Common myeloid progenitor, CD34-positive (primary cell): ENCODE results near the gene AIPL1.

Source experiments
- CTCF ChIA-PET: fragments of 350-600 bp; sonication (Branson Sonifier 250); formaldehyde crosslinking; loops from one replicate; lab custom pipeline; 2021; ENCODE audit warnings: antibody characterized with exemption; lab: Charles Lee
- POLR2A ChIA-PET: fragments of 350-600 bp; sonication (Branson Sonifier 250); formaldehyde crosslinking; loops from one replicate; lab custom pipeline; 2021; ENCODE audit warnings: antibody characterized with exemption; lab: Charles Lee
- DNase-seq, 3 donors: peaks; one replicate each; pipeline versions ENCODE4 v3.0.0 to v3.0.0-alpha.2; 2013
- H3K27ac ChIP-seq, 2 experiments: 1 replicate in 1 of 2; 2 replicates in 1 of 2; pipeline ENCODE4 v1.7.0; 2013; ENCODE audit warnings: inconsistent platforms in 2 of 2, low read length in 2 of 2, mild to moderate bottlenecking in 2 of 2, low read depth in 1 of 2, moderate library complexity in 1 of 2; ENCODE audit not compliant: severe bottlenecking in 2 of 2, insufficient read depth in 1 of 2, poor library complexity in 1 of 2
- H3K27me3 ChIP-seq, 5 experiments: replicated peaks in 2 of 5; 1 replicate in 3 of 5; 2 replicates in 2 of 5; pipeline versions ENCODE4 v1.6.1 to v1.7.0; 2013; ENCODE audit warnings: low read length in 4 of 5, mild to moderate bottlenecking in 2 of 5, moderate library complexity in 2 of 5, inconsistent platforms in 1 of 5; ENCODE audit not compliant: insufficient read depth in 5 of 5, control insufficient read depth in 4 of 5
- H3K36me3 ChIP-seq, 4 experiments: 1 replicate in 2 of 4; 2 replicates in 2 of 4; pipeline versions ENCODE4 v1.6.1 to v1.7.0; 2013; ENCODE audit warnings: low read length in 3 of 4, control low read depth in 1 of 4, mild to moderate bottlenecking in 1 of 4; ENCODE audit not compliant: control insufficient read depth in 4 of 4, insufficient read depth in 4 of 4
- H3K4me1 ChIP-seq, 4 experiments: 1 replicate in 3 of 4; 2 replicates in 1 of 4; pipeline versions ENCODE4 v1.6.1 to v1.7.1; 2013; ENCODE audit warnings: low read length in 3 of 4, mild to moderate bottlenecking in 3 of 4, control low read depth in 1 of 4, inconsistent platforms in 1 of 4, moderate library complexity in 1 of 4; ENCODE audit not compliant: control insufficient read depth in 4 of 4, insufficient read depth in 4 of 4; ENCODE audit errors: control extremely low read depth in 1 of 4
- H3K4me3 ChIP-seq, 7 experiments: 1 replicate in 4 of 7; 2 replicates in 3 of 7; pipeline versions ENCODE4 v1.5.1 to v1.7.0; 2013; ENCODE audit warnings: mild to moderate bottlenecking in 7 of 7, low read length in 6 of 7, moderate library complexity in 6 of 7, inconsistent platforms in 2 of 7, low read depth in 2 of 7, control low read depth in 1 of 7; ENCODE audit not compliant: insufficient read depth in 4 of 7, control insufficient read depth in 1 of 7; ENCODE audit errors: extremely low read depth in 1 of 7
- H3K9me3 ChIP-seq, 5 experiments: 1 replicate in 4 of 5; 2 replicates in 1 of 5; pipeline versions ENCODE4 v1.6.1 to v1.7.1; 2013; ENCODE audit warnings: low read length in 4 of 5, mild to moderate bottlenecking in 2 of 5, inconsistent platforms in 1 of 5, low read depth in 1 of 5, moderate library complexity in 1 of 5; ENCODE audit not compliant: control insufficient read depth in 4 of 5, insufficient read depth in 2 of 5; ENCODE audit errors: control extremely low read depth in 1 of 5
- WGBS: methylation state at CpG from one replicate; pipeline ENCODE4 v1.1.5; 2013; ENCODE audit not compliant: insufficient coverage; 5-methylcytosine and 5-hydroxymethylcytosine counted together

The AIPL1 gene

GRCh38 chr17:6427279-6427781 is 7.6 kb downstream of the AIPL1 start:
- Histone ChIP-seq H3K36me3 (no peaks in the 10 kb centered on the region), H3K9me3 (peaks cover 2 to 17% (median 3%) of the 10 kb centered on the region in 5 experiments), H3K27me3 (peaks cover 0 to 21% (median 8%) of the 10 kb centered on the region in 5 experiments), H3K4me1 (peaks cover 0 to 19% (median 15%) of the 10 kb centered on the region in 4 experiments), H3K4me3 (peak overlapping the region in 1 of 7 experiments; percentile 2), H3K27ac (no peak overlapping the region)
- WGBS = 0% methylated on average over 3 of the region's 7 CpGs
- ChIA-PET POLR2A (no interaction called here), CTCF (interaction anchor here (1.0 kb wide), 1 partner anchor 21 kb away, joined by 3 read pairs; no protein-coding TSS in a partner anchor)
- peak; percentile 86 to 95 (median 93) for DNase-seq

DNA sequence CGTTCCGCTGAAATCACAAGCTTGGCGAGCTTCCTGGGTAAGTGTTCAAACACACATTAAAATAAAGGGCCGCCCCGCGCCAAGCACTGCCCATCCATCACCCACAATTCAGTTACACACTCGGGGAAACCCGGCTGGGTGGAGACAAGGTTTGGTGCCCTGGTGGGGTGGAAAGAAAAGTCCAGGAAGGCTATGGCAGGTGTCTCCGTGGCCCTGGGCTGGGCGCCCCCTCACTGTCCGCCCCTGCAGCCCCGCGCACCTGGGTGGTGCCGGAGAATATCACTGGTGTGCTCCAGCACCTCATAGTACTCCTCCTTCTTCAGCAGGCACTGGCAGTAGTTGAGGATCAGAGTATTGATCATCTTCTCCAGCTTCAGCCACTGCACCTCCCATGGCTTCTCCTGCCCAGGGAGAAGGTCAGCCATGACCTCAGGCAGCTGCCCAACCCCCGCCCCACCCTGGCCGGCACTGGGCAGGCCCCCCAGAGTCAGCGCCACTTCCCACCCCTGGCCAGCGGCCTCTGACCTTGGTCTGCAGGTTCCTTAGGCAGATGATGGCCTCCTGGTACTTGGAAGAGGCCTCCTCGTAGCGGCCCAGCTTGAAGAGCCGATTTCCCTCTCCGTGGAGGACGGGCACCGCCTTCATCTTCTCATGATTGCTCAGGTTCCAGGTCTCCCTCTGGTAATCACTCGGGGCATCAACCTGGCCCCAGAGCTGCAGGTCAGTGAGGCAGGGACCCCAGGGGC is 8.4 kb downstream of the AIPL1 start:
- no peak for DNase-seq
- WGBS = 96% methylated on average over 19 of the region's 25 CpGs
- Histone ChIP-seq H3K27me3 (peaks cover 0 to 18% (median 9%) of the 10 kb centered on the region in 5 experiments), H3K9me3 (peaks cover under 1 to 12% (median 3%) of the 10 kb centered on the region in 5 experiments), H3K36me3 (no peaks in the 10 kb centered on the region), H3K27ac (no peak overlapping the region), H3K4me1 (peaks cover 0 to 19% (median 15%) of the 10 kb centered on the region in 4 experiments), H3K4me3 (peak overlapping the region in 1 of 7 experiments; percentile 7)
- CTCF ChIA-PET = interaction anchor here (0.6 kb wide), 1 partner anchor 1018 kb away, joined by 3 read pairs; the partner anchor contains the start of gene CHRNB1
- POLR2A ChIA-PET = no interaction called here

- H3K27ac ChIP-seq = no peak overlapping the region
- H3K36me3 ChIP-seq = no peaks in the 10 kb centered on the region
- H3K4me1 ChIP-seq = peaks cover 0 to 19% (median 15%) of the 10 kb centered on the region in 4 experiments
- WGBS = 97% methylated on average over 16 of the region's 18 CpGs
- CTCF ChIA-PET = interaction anchor here (1.6 to 2.0 kb wide), 2 partner anchors 10 to 12 kb away, joined by 6 to 8 read pairs; partner anchors contain the start of gene AIPL1
- peaks cover 0 to 27% (median 9%) of the 10 kb centered on the region in 5 experiments for H3K27me3 ChIP-seq
- H3K4me3 ChIP-seq = no peak overlapping the region
- DNase-seq = no peak
- POLR2A ChIA-PET = no interaction called here
- peaks cover 0 to 2% (median 0%) of the 10 kb centered on the region in 5 experiments for H3K9me3 ChIP-seq
These were observed 9.5 kb downstream of the AIPL1 start for GRCh38 chr17:6425407-6425806.

DNA sequence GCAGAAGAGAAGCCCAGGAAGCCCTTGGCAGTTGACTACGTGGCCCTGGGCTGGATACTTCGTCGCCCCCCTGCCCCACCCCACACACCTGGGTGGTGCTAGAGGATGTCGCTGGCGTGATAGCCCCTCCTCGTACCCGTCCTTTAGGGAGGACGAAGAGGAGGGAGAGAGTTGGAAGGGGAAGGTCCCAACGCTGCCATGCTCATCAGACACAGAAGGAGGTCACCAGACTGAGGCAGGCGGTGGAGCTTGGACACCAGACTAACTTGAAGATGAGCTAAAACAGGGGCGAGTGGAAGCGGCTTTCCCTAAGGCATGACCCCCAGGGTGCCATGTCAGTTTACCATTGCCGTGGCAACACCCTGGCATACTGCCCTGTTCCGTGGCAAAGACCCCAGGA is 11.0 kb downstream of the AIPL1 start:
- Histone ChIP-seq H3K4me3 (no peak overlapping the region), H3K36me3 (no peaks in the 10 kb centered on the region), H3K9me3 (no peaks in the 10 kb centered on the region), H3K27me3 (peaks cover 0 to 30% (median 5%) of the 10 kb centered on the region in 5 experiments), H3K27ac (no peak overlapping the region), H3K4me1 (peaks cover 0 to 19% (median 15%) of the 10 kb centered on the region in 4 experiments)
- WGBS = 87% methylated on average over 10 of the region's 14 CpGs
- ChIA-PET POLR2A (interaction anchor here (0.8 kb wide), 1 partner anchor 98 kb away, joined by 3 read pairs; no protein-coding TSS in a partner anchor), CTCF (interaction anchor here (0.8 to 2.7 kb wide), 6 partner anchors 9 to 836 kb away, joined by 3 to 8 read pairs (median 5); partner anchors contain the start of gene AIPL1)
- no peak for DNase-seq

GRCh38 chr17:6422654-6423241 is 12.2 kb downstream of the AIPL1 start:
- Histone ChIP-seq H3K36me3 (no peaks in the 10 kb centered on the region), H3K9me3 (no peaks in the 10 kb centered on the region), H3K4me1 (peaks cover 0 to 12% (median 10%) of the 10 kb centered on the region in 4 experiments), H3K27ac (no peak overlapping the region), H3K4me3 (no peak overlapping the region), H3K27me3 (peaks cover 0 to 29% (median 5%) of the 10 kb centered on the region in 5 experiments)
- WGBS = 81% methylated on average over 12 of the region's 13 CpGs
- CTCF ChIA-PET = interaction anchor here (1.0 to 3.4 kb wide), 6 partner anchors 9 to 835 kb away, joined by 3 to 15 read pairs (median 6); no protein-coding TSS in a partner anchor
- POLR2A ChIA-PET = interaction anchor here (1.0 kb wide), 1 partner anchor 13 kb away, joined by 3 read pairs; no protein-coding TSS in a partner anchor
- DNase-seq = no peak

- CTCF ChIA-PET = interaction anchor here (1.0 to 3.4 kb wide), 6 partner anchors 10 to 834 kb away, joined by 3 to 15 read pairs (median 6); no protein-coding TSS in a partner anchor
- 18% methylated on average over 11 of the region's 13 CpGs for WGBS
- Histone ChIP-seq H3K36me3 (no peaks in the 10 kb centered on the region), H3K4me3 (no peak overlapping the region), H3K9me3 (no peaks in the 10 kb centered on the region), H3K4me1 (peaks cover 0 to 4% (median 3%) of the 10 kb centered on the region in 4 experiments), H3K27me3 (peaks cover 0 to 29% (median 5%) of the 10 kb centered on the region in 5 experiments), H3K27ac (no peak overlapping the region)
- peak; percentile 46 to 71 (median 62) for DNase-seq
- POLR2A ChIA-PET = interaction anchor here (1.0 kb wide), 1 partner anchor 14 kb away, joined by 3 read pairs; no protein-coding TSS in a partner anchor
These were observed 13.0 kb downstream of the AIPL1 start for GRCh38 chr17:6421700-6422604.
